Vagina (tissue), 2 donors: ENCODE measurements around the gene MXD3.

Source experiments
- POLR2AphosphoS5 ChIP-seq, 2 donors: sonication (generic); formaldehyde crosslinking; IDR thresholded peaks; one replicate each; pipeline ENCODE4 v1.9.0; 2017; ENCODE audit warnings: antibody characterized with exemption in 2 of 2, mild to moderate bottlenecking in 2 of 2, low read depth in 1 of 2; ENCODE audit not compliant: insufficient read depth in 1 of 2
- TF ChIP-seq, protein P1 (sequence below), 3 experiments: fragments of 450-650 bp in 2 of 3; fragments of 200-600 bp in 1 of 3; sonication (generic) in 1 of 3; IDR thresholded peaks; one replicate each; pipeline ENCODE4 v1.5.1; 2017 to 2019; ENCODE audit warnings: antibody characterized with exemption in 3 of 3, mild to moderate bottlenecking in 2 of 3, moderate library complexity in 2 of 3

DNA sequence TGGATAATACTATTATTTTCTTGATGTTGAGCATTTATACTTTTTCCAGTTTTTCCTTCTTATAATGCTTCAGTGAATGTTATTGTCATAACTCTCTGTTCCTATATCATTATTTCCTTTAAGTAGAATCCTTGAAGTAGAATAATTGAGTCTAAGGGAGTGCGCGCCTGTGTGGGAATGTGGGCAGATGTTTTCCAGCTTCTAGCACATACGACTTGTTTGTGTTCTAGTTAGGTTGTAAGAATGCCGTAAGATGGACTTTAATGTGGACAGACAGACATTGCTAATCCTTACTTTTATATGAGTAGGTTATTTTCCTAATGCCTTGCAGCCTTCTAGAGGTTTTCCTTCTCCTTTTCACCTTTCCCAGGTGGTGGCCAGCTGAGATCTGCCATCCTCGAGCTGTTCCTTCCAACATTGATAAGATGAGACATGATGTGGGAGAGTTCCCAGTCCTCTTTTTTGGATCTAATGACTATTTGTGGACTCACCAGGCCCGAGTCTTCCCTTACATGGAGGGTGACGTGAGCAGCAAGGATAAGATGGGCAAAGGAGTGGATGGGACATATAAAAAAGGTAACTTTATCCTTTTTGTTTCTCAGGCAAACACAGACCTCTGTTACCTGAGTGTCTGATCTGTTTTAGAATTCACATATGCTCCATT lies 42.3 kb downstream of the MXD3 start:
- no peak for TF ChIP-seq POLR2AphosphoS5 (IDR thresholded peaks at IDR 0.05; ENCODE audit: insufficient read depth in 1 of 2, low read depth in 1 of 2)
- TF ChIP-seq, protein P1, sequence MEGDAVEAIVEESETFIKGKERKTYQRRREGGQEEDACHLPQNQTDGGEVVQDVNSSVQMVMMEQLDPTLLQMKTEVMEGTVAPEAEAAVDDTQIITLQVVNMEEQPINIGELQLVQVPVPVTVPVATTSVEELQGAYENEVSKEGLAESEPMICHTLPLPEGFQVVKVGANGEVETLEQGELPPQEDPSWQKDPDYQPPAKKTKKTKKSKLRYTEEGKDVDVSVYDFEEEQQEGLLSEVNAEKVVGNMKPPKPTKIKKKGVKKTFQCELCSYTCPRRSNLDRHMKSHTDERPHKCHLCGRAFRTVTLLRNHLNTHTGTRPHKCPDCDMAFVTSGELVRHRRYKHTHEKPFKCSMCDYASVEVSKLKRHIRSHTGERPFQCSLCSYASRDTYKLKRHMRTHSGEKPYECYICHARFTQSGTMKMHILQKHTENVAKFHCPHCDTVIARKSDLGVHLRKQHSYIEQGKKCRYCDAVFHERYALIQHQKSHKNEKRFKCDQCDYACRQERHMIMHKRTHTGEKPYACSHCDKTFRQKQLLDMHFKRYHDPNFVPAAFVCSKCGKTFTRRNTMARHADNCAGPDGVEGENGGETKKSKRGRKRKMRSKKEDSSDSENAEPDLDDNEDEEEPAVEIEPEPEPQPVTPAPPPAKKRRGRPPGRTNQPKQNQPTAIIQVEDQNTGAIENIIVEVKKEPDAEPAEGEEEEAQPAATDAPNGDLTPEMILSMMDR (IDR thresholded peaks at IDR 0.05), result no peak
